Mammary epithelial cell (primary cell): ENCODE results near the gene NRG2.

Experiments
- EZH2 ChIP-seq: IDR thresholded peaks from 2 replicates; pipeline ENCODE4 v1.6.1; 2012; ENCODE audit warnings: low read length, inconsistent platforms, borderline replicate concordance
- TF ChIP-seq, protein P1 (sequence below), 2 donors: IDR thresholded peaks in 1 of 2; conservative IDR thresholded peaks in 1 of 2; 2 replicates each; pipeline ENCODE4 v1.5.1; 2011 to 2012; ENCODE audit warnings: inconsistent platforms in 2 of 2, low read length in 2 of 2, mild to moderate bottlenecking in 2 of 2, control low read depth in 1 of 2, low read depth in 1 of 2; ENCODE audit not compliant: insufficient read depth in 1 of 2; ENCODE audit errors: extremely low read depth in 1 of 2

DNA sequence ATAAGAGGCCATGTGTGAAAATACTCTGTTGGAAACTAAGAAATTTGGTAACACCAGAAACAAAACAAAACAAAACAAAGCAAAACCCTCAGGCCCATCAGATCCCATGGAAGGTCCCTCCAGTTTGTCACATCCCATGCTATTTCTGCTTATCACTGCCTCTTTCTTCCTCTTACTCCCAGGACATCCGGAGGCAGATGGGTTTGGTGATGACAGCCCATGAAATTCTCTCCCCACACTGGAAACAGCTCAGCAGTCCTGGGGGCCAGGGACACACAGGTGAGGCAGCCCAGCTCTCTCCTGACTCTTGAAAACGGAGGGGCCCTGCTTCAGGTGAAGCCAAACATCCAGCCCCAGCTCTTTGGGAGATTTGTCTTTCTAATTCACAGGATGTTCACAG lies 63.2 kb downstream of the NRG2 start:
- TF ChIP-seq, protein P1, sequence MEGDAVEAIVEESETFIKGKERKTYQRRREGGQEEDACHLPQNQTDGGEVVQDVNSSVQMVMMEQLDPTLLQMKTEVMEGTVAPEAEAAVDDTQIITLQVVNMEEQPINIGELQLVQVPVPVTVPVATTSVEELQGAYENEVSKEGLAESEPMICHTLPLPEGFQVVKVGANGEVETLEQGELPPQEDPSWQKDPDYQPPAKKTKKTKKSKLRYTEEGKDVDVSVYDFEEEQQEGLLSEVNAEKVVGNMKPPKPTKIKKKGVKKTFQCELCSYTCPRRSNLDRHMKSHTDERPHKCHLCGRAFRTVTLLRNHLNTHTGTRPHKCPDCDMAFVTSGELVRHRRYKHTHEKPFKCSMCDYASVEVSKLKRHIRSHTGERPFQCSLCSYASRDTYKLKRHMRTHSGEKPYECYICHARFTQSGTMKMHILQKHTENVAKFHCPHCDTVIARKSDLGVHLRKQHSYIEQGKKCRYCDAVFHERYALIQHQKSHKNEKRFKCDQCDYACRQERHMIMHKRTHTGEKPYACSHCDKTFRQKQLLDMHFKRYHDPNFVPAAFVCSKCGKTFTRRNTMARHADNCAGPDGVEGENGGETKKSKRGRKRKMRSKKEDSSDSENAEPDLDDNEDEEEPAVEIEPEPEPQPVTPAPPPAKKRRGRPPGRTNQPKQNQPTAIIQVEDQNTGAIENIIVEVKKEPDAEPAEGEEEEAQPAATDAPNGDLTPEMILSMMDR (conservative IDR thresholded peaks at IDR 0.05 in 1 of 2, IDR thresholded peaks at IDR 0.05 in 1 of 2; ENCODE audit: extremely low read depth in 1 of 2, insufficient read depth in 1 of 2, low read depth in 1 of 2, low read length in 2 of 2) = no peak
- TF ChIP-seq EZH2 = no peak
